Stimulated activated memory B cell treated with anti-CD40 and anti-IgM and Interleukin-4, amounts not matched to agents 10 μg/mL and 1 μg/mL and 100 μg/mL, for 72 hours (primary cell): ENCODE results near the gene MYOCD.

Experiments
- ATAC-seq: fragments of 150-1000 bp; cut with Tn5 transposase; 2 replicates; pipeline ENCODE4 v1.10.0; 2021
- H3K27ac Mint-ChIP-seq: one replicate; pipeline ENCODE4 v1.8.0; 2022; ENCODE audit warnings: mild to moderate bottlenecking, mixed read lengths
- H3K27me3 Mint-ChIP-seq: one replicate; pipeline ENCODE4 v1.8.0; 2022; ENCODE audit warnings: mixed read lengths
- H3K36me3 Mint-ChIP-seq: one replicate; pipeline ENCODE4 v1.8.0; 2022; ENCODE audit warnings: mixed read lengths
- H3K4me1 Mint-ChIP-seq: one replicate; pipeline ENCODE4 v1.8.0; 2022; ENCODE audit warnings: mixed read lengths
- H3K4me3 Mint-ChIP-seq: one replicate; pipeline ENCODE4 v1.8.0; 2022; ENCODE audit warnings: mild to moderate bottlenecking, moderate library complexity, mixed read lengths
- H3K9me3 Mint-ChIP-seq: one replicate; pipeline ENCODE4 v1.8.0; 2022; ENCODE audit warnings: mixed read lengths

The MYOCD gene

GRCh38 chr17:12667299-12667958, 1.7 kb downstream of the MYOCD start:
- Mint-ChIP-seq H3K4me1 (peaks cover 8% of the 10 kb centered on the region), H3K27me3 (peaks cover 54% of the 10 kb centered on the region), H3K4me3 (no peak overlapping the region), H3K9me3 (no peaks in the 10 kb centered on the region), H3K27ac (no peak overlapping the region), H3K36me3 (no peaks in the 10 kb centered on the region)
- ATAC-seq: peak; percentile 58

- Mint-ChIP-seq H3K4me1 (no peaks in the 10 kb centered on the region), H3K4me3 (no peak overlapping the region), H3K9me3 (no peaks in the 10 kb centered on the region), H3K36me3 (no peaks in the 10 kb centered on the region), H3K27me3 (peaks cover 16% of the 10 kb centered on the region), H3K27ac (no peak overlapping the region)
- no peak for ATAC-seq
Observed at GRCh38 chr17:12671906-12672305, 6.2 kb downstream of the MYOCD start.

GRCh38 chr17:12672947-12673346, 7.3 kb downstream of the MYOCD start:
- Mint-ChIP-seq H3K36me3 (no peaks in the 10 kb centered on the region), H3K4me3 (no peak overlapping the region), H3K27me3 (peaks cover 6% of the 10 kb centered on the region), H3K9me3 (no peaks in the 10 kb centered on the region), H3K4me1 (no peaks in the 10 kb centered on the region), H3K27ac (no peak overlapping the region)
- ATAC-seq: no peak

- no peaks in the 10 kb centered on the region for H3K4me1 Mint-ChIP-seq
- H3K27ac Mint-ChIP-seq: no peak overlapping the region
- no peak overlapping the region for H3K4me3 Mint-ChIP-seq
- H3K27me3 Mint-ChIP-seq: no peaks in the 10 kb centered on the region
- no peaks in the 10 kb centered on the region for H3K9me3 Mint-ChIP-seq
- H3K36me3 Mint-ChIP-seq: no peaks in the 10 kb centered on the region
- no peak for ATAC-seq
Observed at GRCh38 chr17:12673788-12674187, 8.1 kb downstream of the MYOCD start.

- ATAC-seq: no peak
- Mint-ChIP-seq H3K9me3 (no peaks in the 10 kb centered on the region), H3K27me3 (peaks cover 8% of the 10 kb centered on the region), H3K4me3 (no peak overlapping the region), H3K27ac (no peak overlapping the region), H3K36me3 (no peaks in the 10 kb centered on the region), H3K4me1 (no peaks in the 10 kb centered on the region)
Observed at GRCh38 chr17:12680407-12680897, 14.8 kb downstream of the MYOCD start.

- Mint-ChIP-seq H3K4me1 (no peaks in the 10 kb centered on the region), H3K36me3 (no peaks in the 10 kb centered on the region), H3K9me3 (no peaks in the 10 kb centered on the region), H3K4me3 (no peak overlapping the region), H3K27ac (no peak overlapping the region), H3K27me3 (peaks cover 8% of the 10 kb centered on the region)
- ATAC-seq: no peak
Observed at GRCh38 chr17:12680993-12681392, 15.3 kb downstream of the MYOCD start.

- no peak for ATAC-seq
- no peaks in the 10 kb centered on the region for H3K36me3 Mint-ChIP-seq
- no peaks in the 10 kb centered on the region for H3K4me1 Mint-ChIP-seq
- H3K27ac Mint-ChIP-seq: no peak overlapping the region
- peaks cover under 1% of the 10 kb centered on the region for H3K9me3 Mint-ChIP-seq
- no peak overlapping the region for H3K4me3 Mint-ChIP-seq
- peaks cover 8% of the 10 kb centered on the region for H3K27me3 Mint-ChIP-seq
Observed at GRCh38 chr17:12683299-12683698, 17.6 kb downstream of the MYOCD start.

- no peaks in the 10 kb centered on the region for H3K4me1 Mint-ChIP-seq
- H3K9me3 Mint-ChIP-seq: peaks cover 5% of the 10 kb centered on the region
- ATAC-seq: no peak
- no peak overlapping the region for H3K27ac Mint-ChIP-seq
- H3K27me3 Mint-ChIP-seq: peaks cover 8% of the 10 kb centered on the region
- H3K4me3 Mint-ChIP-seq: no peak overlapping the region
- no peaks in the 10 kb centered on the region for H3K36me3 Mint-ChIP-seq
Observed at GRCh38 chr17:12686486-12686885, 20.8 kb downstream of the MYOCD start.

GRCh38 chr17:12688382-12688781, 22.7 kb downstream of the MYOCD start:
- peaks cover 5% of the 10 kb centered on the region for H3K9me3 Mint-ChIP-seq
- no peak overlapping the region for H3K4me3 Mint-ChIP-seq
- H3K27ac Mint-ChIP-seq: no peak overlapping the region
- H3K27me3 Mint-ChIP-seq: no peaks in the 10 kb centered on the region
- H3K36me3 Mint-ChIP-seq: no peaks in the 10 kb centered on the region
- no peak for ATAC-seq
- H3K4me1 Mint-ChIP-seq: no peaks in the 10 kb centered on the region

GRCh38 chr17:12691173-12691572, 25.5 kb downstream of the MYOCD start:
- no peak for ATAC-seq
- Mint-ChIP-seq H3K36me3 (no peaks in the 10 kb centered on the region), H3K27me3 (no peaks in the 10 kb centered on the region), H3K4me1 (no peaks in the 10 kb centered on the region), H3K9me3 (peaks cover 5% of the 10 kb centered on the region), H3K27ac (no peak overlapping the region), H3K4me3 (no peak overlapping the region)

GRCh38 chr17:12693640-12694039, 27.9 kb downstream of the MYOCD start:
- no peaks in the 10 kb centered on the region for H3K4me1 Mint-ChIP-seq
- no peak overlapping the region for H3K27ac Mint-ChIP-seq
- peaks cover under 1% of the 10 kb centered on the region for H3K9me3 Mint-ChIP-seq
- H3K27me3 Mint-ChIP-seq: no peaks in the 10 kb centered on the region
- no peak for ATAC-seq
- H3K4me3 Mint-ChIP-seq: no peak overlapping the region
- no peaks in the 10 kb centered on the region for H3K36me3 Mint-ChIP-seq

- Mint-ChIP-seq H3K27ac (no peak overlapping the region), H3K4me3 (no peak overlapping the region), H3K4me1 (no peaks in the 10 kb centered on the region), H3K9me3 (no peaks in the 10 kb centered on the region), H3K27me3 (peaks cover 19% of the 10 kb centered on the region), H3K36me3 (no peaks in the 10 kb centered on the region)
- ATAC-seq: no peak
Observed at GRCh38 chr17:12706070-12706469, 40.4 kb downstream of the MYOCD start.

- Mint-ChIP-seq H3K36me3 (no peaks in the 10 kb centered on the region), H3K4me1 (no peaks in the 10 kb centered on the region), H3K4me3 (no peak overlapping the region), H3K9me3 (no peaks in the 10 kb centered on the region), H3K27me3 (peaks cover 9% of the 10 kb centered on the region), H3K27ac (no peak overlapping the region)
- no peak for ATAC-seq
Observed at GRCh38 chr17:12709063-12709462, 43.4 kb downstream of the MYOCD start.

GRCh38 chr17:12712415-12712814, 46.7 kb downstream of the MYOCD start:
- Mint-ChIP-seq H3K27ac (no peak overlapping the region), H3K4me1 (no peaks in the 10 kb centered on the region), H3K36me3 (no peaks in the 10 kb centered on the region), H3K27me3 (peaks cover 9% of the 10 kb centered on the region), H3K9me3 (no peaks in the 10 kb centered on the region), H3K4me3 (no peak overlapping the region)
- ATAC-seq: no peak

GRCh38 chr17:12712941-12713340, 47.3 kb downstream of the MYOCD start:
- no peaks in the 10 kb centered on the region for H3K9me3 Mint-ChIP-seq
- no peaks in the 10 kb centered on the region for H3K4me1 Mint-ChIP-seq
- H3K4me3 Mint-ChIP-seq: no peak overlapping the region
- H3K27me3 Mint-ChIP-seq: peaks cover 10% of the 10 kb centered on the region
- ATAC-seq: no peak
- no peaks in the 10 kb centered on the region for H3K36me3 Mint-ChIP-seq
- H3K27ac Mint-ChIP-seq: no peak overlapping the region

GRCh38 chr17:12719948-12720347, 54.3 kb downstream of the MYOCD start:
- no peak overlapping the region for H3K27ac Mint-ChIP-seq
- H3K4me3 Mint-ChIP-seq: no peak overlapping the region
- H3K9me3 Mint-ChIP-seq: no peaks in the 10 kb centered on the region
- no peaks in the 10 kb centered on the region for H3K4me1 Mint-ChIP-seq
- H3K27me3 Mint-ChIP-seq: peaks cover 14% of the 10 kb centered on the region
- no peaks in the 10 kb centered on the region for H3K36me3 Mint-ChIP-seq
- ATAC-seq: no peak
